GM19324 (cell line): ENCODE data around the gene SPIRE1.
"Not testable (repeated sequence)": the region's sequence is repeated elsewhere in the genome, so short reads cannot be mapped to it uniquely, and the experiment has no call there.

Experiments used
- ATAC-seq: cut with Tn5 transposase; IDR thresholded peaks from one replicate; pipeline ENCODE4 v1.9.1; 2021; ENCODE audit warnings: mild to moderate bottlenecking, moderate library complexity; ENCODE audit not compliant: unreplicated experiment, low FRiP score

The SPIRE1 gene

DNA sequence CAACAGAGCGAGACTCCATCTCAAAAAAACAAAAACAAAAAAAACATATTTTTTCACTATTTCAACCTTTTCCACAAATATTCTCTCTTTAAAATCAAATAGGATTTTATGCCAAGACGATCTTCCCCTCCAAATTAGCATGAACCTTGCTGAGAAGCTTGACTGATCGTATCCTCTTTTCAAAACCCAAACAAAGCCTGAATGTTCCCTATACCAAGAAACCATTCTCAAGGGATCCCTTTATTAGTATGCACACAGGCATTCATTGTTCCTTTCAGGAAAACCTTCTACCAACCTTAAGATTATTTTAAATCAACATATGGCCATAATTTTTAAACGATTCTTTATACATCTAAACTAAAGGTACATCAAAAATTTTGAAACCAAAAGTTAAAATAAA, 6.3 kb downstream of the SPIRE1 start:
- ATAC-seq = no peak

DNA sequence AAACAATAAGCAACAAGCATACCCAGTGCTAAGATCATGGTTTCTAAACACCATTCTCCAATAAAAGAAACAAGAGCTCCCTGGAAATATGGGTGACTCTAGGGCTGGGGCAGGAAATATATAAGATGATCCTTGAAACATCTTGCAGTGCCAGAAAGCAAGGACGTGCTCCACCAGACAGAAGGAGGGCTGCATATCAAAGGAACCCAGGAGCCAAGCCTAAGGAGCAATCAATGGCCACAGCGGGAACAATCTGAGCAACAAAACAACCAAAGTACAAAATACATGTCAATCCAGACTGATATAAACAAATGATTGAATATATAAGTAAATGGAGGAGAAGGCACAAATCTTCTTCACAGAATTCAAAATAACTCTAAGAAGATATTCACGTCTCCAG, 10.1 kb downstream of the SPIRE1 start:
- no peak for ATAC-seq

DNA sequence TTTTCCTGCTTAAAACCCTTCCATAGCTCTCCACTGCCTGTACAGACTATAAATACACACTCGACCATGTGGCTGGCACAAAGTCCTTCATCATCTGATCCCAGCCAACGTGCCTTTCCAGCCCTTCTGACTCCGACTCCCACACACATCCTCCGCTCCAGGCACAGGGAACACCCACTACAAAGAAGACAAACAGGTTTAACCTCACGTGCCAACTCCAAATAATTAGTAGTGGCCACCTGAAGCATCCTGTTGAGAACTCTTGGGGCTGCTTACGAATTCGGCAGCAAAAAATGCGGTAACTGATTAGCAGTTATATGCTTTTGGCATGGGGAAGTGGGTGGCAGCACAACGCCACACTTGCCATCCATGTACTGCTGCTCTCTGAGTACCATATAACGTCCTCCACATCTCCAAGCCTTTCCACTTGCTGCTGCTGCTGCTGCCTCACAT, 12.1 kb downstream of the SPIRE1 start:
- ATAC-seq = no peak

DNA sequence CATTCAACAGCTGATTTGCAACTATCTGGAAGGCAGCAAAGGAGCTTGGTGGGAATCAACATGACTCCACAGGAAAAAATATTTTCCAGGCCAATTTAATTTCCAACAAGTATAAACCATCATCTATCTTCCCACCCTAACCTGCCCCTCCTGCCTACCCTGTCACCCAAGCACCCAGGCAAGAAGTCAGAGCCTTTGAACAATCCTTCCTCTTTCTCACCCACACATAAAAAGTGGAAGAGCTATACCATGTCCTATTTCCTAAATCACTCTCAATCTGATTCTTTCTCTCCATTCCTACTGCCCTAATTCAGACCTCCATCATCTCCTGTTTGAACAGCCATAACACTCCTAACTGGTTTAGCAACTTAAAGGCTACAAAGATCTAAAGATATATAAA, 12.7 kb downstream of the SPIRE1 start:
- no peak for ATAC-seq

DNA sequence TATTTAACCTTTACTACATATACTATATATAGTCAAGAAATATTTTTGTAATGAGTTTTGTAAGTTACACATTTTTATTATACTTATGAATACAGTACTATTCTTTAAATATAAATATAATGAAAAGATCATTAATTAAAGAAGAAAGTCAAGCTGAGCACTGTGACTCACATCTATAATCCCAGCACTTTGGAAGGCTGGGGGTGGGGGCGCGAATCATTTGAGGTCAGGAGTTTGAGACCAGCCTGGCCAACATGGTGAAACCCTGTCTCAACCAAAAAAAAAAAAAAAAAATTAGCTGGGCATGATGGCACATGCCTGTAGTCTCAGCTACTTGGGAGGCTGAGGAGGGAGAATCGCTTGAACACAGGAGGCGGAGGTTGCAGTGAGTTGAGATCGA, 14.2 kb downstream of the SPIRE1 start:
- ATAC-seq = not testable (repeated sequence)

DNA sequence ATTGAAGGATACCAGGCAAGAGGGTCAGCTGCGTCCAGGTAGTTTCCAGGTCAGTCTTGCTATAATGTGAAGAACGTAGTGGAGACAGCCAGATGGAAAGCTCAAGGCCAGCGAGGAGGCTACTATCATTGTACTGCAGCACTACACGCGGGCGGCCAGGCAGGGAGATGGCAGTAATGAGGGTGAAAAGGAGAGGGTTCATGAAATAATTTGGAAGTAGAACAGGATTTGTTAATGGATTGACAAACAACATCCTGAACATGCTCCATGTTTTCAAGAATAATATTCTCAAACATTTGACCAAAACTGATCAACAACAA, 17.1 kb downstream of the SPIRE1 start:
- no peak for ATAC-seq

DNA sequence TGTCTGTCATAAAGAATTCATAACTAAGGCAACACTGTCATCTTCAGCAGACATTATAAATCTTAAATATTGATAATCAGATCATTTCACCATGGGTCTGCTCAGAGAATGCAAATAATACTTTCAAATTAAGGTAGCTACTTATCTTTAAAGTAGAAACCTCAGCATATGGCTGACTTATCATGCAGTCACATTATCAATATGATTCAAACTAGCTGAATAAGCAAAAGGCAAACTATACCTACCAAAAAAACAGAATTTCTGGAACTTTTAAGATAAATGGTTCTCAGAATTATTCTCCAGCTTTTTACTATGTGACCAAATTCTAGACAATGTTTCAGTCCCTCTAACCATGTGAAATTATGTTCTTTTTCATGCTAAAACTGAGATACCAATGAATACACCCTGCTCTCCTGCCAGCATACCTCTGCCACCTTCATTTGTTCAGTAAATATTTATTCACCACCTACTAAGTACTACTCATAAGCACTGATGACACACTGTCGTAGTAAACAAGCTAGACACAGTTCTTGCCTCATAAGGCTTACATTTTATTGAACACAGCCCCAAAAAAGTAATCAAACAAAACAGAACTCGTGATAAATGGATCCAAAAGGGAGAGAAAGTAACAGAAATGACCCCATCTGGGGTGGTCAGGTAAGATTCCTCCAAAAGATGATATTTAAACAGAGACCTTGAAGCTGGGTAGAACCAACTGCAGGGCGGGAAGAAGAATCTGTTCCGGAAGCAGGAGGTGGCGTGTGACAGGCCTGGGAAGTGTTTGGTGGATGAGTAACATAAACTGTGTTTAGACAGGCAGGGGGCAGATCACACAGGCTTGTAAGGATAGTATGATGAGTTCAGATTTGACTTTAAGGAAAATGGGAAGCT, 17.7 kb downstream of the SPIRE1 start:
- ATAC-seq = no peak

DNA sequence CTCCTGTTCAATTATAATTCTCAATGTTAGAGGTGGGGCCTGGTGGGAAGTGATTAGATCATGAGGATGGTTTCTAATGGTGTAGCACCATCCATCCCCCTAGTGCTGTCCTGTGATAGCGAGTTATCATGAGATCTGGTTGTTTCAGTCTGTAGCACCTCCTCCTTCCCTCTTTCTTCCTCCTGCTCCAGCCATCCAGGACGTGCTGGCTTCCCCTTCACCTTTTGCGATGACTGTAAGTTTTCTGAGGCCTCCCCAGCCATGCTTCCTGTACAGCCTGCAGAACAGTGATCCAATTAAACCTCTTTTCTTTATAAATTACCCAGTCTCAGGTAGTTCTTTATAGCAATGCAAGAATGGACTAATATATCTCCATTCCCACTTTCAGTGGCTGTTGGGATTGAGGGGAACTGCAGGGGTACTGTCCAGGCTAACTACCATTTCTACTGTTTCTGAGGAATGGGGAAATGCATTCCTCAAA, 19.2 kb downstream of the SPIRE1 start:
- no peak for ATAC-seq

DNA sequence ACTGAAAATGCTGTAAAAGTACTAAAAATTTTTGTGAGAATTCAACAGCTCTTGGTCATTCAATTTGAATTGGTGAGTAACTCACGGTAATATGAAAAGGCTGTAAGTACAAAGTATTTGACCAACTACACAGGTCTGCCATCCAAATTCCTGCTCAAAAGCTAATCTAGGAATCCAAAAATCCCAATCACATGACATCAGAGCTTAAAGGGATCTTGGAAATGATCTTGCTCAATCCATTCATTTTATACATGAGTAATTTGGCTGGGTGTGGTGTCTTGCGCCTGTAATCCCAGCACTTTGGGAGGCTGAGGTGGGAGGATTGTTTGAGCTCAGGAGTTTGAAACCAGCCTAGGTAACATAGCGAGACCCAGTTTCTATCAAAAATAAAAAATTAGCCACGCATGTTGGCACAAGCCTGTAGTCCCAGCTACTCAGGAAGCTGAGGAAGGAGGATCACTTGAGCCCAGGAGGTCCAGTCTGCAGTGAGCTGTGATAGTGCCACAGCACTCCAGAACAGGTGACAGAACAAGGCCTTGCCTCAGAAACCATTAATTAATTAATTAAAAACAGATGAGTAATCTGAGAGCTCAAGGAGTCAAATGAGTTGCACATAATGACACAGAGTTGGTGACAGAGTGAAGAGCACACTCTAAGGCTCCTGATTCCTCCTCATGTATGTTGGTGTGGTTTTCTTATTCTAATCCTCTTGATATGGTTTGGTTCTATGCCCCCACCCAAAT, 19.8 kb downstream of the SPIRE1 start:
- no peak for ATAC-seq

DNA sequence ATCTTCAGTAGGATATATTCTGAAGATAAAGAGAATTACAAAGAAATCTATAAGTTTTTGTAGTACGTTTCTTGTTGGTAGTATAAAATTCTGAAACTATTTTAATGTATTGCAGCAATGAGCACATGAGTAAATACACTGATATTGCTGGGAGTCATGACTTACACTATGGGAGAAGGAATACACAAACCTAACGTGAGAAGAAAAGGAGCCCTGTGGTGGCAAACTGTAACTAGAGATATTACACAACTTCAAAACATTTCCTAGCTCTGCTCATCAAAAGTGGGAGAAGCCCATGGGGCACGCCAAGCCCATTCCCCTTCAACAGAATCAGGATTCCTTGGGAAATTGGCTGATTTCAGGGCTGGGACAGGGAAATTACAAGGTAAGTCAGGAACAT, 20.5 kb downstream of the SPIRE1 start:
- ATAC-seq = no peak

DNA sequence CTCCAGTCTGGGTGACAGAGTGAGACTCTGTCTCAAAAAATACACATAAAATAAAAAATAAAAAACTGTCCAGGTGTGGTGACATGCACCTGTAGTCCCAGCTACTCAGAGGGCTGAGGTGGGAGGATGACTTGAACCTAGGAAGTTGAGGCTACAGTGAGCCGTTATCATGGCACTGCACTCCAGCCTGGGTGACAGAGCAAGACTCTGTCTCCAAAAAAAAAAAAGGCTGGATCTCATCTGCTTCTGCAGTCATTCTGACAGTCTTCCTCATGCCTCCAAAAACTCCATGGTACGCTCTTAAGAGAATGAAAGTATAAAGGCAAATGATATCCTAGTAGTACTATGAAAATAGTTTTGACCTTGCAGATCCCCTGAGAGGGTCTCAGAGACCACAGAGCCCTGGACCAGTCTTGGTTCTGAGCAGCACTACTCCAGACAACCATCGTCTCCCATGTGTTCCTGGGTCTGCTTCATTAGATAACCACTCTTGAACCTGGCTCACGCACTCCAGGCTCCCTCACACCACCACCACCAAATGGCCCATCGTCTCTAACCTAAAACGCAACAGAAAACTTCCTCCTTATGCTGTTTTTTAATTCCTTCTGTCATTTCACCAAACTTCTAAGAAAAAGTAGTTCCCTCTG, 26.0 kb downstream of the SPIRE1 start:
- ATAC-seq = no peak

DNA sequence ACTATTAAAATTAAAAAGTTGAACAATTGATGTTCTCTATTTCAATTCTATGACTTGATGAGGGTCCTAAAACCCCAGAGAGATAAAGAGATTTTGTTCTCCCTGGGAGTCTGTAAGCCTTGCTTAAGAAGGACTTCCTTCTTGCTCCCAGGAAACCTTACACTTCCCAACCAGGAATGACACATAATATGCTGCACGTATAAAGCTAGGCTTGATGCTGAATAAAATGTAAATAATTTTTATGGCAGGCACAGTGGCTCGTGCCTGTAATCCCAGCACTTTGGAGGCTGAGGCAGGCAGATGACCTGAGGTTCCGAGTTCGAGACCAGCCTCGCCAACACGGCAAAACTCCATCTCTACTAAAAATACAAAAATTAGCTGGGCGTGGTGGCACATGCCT, 27.8 kb downstream of the SPIRE1 start:
- ATAC-seq = no peak

DNA sequence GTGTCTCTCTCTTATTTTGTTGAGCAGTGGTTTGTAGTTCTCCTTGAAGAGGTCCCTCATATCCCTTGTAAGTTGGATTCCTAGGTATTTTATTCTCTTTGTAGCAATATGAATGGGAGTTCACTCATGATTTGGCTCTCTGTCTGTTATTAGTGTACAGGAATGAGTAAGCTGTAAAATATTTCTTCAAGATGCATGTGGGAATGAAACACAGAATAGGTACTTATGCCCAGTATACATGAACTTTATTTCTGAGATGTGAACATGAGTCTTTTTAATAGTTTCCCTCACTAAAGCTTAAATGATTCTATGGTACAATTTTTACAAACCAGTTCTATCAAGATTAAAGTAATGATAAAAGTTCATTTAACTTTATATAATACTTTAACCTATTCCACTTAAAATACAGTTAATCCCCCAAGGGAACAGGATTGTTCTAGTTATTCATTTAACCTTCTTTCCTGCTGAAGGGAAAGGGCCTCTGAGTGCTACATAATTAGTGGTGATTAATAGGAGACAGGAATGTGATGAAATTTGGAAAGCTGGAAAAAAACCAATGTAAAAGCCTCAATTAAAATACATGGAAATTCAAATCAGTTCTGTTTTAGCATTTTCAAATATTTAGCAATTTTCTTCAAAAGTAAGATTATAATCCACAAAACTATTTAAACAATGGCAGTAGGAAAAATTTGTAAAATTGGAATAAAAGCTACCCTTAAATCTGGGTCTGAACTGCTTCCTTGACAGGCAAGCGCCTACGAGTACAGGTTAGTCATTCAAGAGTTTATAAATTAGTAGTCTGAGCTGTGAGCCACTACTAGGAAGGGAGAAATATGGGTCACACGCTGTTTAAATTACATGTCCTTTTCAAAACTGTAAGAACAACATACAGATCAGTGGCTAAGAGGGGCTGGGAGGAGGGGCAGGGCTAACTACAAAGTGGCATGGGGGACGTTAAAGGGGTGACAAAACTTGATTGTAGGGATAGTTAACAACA, 28.9 kb downstream of the SPIRE1 start:
- no peak for ATAC-seq

DNA sequence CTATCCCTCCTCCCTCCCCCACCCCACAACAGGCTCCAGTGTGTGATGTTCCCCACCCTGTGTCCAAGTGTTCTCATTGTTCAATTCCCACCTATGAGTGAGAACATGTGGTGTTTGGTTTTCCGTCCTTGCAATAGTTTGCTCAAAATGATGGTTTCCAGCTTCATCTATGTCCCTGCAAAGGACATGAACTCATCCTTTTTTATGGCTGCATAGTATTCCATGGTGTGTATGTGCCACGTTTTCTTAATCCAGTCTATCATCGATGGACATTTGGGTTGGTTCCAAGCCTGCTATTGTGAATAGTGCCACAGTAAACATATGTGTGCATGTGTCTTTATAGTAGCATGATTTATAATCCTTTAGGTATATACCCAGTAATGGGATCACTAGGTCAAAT, 30.7 kb downstream of the SPIRE1 start:
- ATAC-seq = not testable (repeated sequence)

DNA sequence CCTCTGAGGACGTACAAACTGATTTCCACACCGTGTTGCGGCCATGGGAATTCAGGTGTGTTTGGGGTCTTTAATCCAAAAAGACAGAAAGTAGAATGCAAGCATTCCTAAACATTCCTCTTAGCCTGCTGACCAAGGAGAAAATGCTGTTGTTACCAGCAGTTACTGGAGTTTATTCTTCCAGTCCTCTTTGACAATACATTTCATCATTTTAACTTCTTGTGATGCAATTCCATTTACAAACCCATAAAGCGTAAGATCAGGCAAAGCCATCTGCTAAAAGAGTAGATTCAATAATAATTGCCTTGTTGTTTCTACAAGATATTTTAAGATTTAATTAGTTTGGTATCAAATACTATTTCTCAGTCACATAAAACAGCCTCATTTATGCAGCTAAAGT, 32.7 kb downstream of the SPIRE1 start:
- ATAC-seq = no peak

DNA sequence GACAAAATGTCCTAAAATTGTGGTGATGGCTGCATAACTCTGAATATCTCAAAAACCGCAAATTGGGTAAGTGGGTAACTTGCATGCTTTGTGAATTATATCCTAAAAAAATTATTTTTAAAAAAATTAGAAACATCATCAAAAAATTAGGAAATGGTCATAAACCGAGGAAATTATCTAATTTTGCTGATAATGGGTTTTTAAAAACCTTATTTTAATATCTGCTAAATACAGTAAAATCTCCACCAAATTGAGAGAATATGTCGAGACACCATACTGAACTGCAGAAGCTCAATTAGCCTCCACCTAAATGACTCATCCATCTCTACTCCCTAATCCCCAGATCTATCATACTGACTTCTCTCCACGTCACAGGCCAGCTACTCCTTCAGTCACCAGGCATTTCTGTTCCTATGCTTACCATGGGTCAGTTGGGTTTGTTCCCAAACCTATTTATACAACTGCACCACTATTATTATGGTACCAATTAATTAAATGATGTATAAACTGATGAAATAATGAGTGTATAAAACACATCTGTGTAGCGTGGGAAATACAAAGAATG, 36.1 kb downstream of the SPIRE1 start:
- no peak for ATAC-seq

DNA sequence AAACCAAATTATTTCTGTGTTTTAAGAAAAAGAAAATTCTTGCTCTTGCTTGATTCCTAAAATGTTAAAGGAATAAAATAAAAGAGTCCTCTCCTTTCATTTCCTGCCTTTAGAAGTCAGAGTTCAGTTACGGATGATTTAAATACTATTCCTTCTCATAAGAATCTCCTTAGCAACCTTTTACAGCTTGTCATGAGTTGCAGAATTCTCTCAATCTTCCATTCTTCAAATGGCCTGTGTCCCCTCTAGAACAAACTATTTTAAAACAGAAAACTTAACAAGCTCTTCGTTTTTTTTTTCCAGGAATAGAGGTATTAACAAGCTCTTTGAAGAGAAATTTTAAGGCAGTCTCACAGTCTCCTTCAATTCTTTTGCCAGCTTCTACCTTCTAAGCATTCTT, 42.2 kb downstream of the SPIRE1 start:
- ATAC-seq = no peak

DNA sequence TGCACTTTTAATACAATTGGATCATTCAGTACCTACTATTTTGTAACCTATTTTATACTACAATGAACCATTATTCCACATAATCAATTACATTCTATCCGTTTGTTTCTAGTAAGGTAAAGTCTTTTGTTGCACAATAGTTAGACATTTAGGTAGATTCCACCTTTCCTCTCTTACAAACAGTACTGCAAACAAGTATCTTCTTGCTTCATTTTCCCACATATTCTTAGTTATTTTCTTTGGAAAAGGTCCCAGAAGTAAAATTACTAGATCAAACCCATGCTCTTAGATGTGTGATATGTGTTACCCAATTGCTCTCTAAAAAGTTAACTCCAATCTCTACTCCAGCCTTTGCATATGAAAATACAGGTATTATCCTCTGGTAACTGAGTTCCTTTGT, 49.6 kb downstream of the SPIRE1 start:
- ATAC-seq = no peak

DNA sequence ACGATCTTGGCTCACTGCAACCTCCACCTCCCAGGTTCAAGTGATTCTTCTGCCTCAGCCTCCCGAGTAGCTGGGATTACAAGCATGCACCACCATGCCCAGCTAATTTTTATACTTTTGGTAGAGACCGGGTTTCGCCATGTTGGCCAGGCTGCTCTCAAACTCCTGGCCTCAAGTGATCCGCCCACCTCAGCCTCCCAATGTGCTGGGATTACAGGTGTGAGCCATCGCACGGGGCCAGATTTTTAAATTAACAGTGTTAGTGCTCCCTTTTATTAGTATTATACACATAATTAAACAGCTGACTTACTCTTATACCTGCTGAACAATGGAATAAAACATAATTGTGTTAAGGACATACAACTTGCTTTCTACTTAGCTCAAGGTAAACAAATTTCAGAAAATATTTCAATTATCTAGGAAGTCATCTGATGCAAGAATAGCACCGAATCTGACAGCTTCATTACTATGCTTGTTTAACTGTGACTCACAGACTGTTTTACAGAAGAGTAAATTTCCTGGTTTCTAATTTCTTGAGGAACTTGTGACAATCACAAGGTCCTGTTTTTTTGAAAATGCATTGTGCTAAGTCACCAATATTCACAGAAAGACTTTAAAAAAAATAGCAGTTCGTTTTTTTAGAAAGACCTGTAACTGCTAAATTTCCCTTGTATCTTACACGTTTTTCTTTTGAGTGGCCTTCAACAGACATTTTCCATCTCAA, 51.2 kb downstream of the SPIRE1 start:
- no peak for ATAC-seq
